Sigmoid colon (tissue), 7 donors: Measurements from ENCODE around the gene SLC6A12. TPM values are rescaled to one million over a fixed set of nuclear protein-coding genes. Genes with fewer than 3 reads are reported as not detected.

Experiments used
- DNase-seq: peaks from one replicate; pipeline ENCODE4 v3.0.0-alpha.2; 2019
- H3K27ac ChIP-seq, 4 donors: fragments of 200-600 bp; sonication (generic); one replicate each; pipeline ENCODE4 v1.5.1; 2016 to 2019; ENCODE audit warnings: mild to moderate bottlenecking in 1 of 4
- H3K27me3 ChIP-seq, 3 donors: fragments of 200-600 bp; sonication (generic); one replicate each; pipeline ENCODE4 v1.5.1; 2019; ENCODE audit warnings: mild to moderate bottlenecking in 1 of 3
- H3K36me3 ChIP-seq, 4 donors: fragments of 200-600 bp; sonication (generic); one replicate each; pipeline ENCODE4 v1.5.1; 2016 to 2019
- H3K4me1 ChIP-seq, 4 donors: fragments of 200-600 bp; sonication (generic); one replicate each; pipeline ENCODE4 v1.5.1; 2017 to 2019
- H3K4me3 ChIP-seq, 4 donors: fragments of 200-600 bp; sonication (generic); one replicate each; pipeline ENCODE4 v1.5.1; 2017 to 2019; ENCODE audit warnings: mild to moderate bottlenecking in 2 of 4, moderate library complexity in 1 of 4
- H3K9me3 ChIP-seq, 4 donors: fragments of 200-600 bp in 3 of 4; sonication (generic) in 3 of 4; one replicate each; pipeline versions ENCODE4 v1.5.1 to v1.6.1; 2013 to 2019
- EP300 ChIP-seq, 4 donors: sonication (generic); formaldehyde crosslinking; IDR thresholded peaks; one replicate each; pipeline ENCODE4 v1.6.1; 2017; ENCODE audit warnings: antibody characterized with exemption in 4 of 4
- POLR2A ChIP-seq, 2 donors: fragments of 450-650 bp; IDR thresholded peaks; one replicate each; pipeline ENCODE4 v1.6.1; 2016; ENCODE audit warnings: antibody characterized with exemption in 2 of 2, mild to moderate bottlenecking in 2 of 2, moderate library complexity in 2 of 2
- POLR2AphosphoS5 ChIP-seq, 4 donors: sonication (generic); formaldehyde crosslinking; IDR thresholded peaks; one replicate each; pipeline ENCODE4 v1.6.1; 2017; ENCODE audit warnings: antibody characterized with exemption in 4 of 4
- WGBS, 2 donors: extraction: QIAGEN DNeasy Blood & Tissue Kit; methylation state at CpG; one replicate each; pipeline ENCODE4 v1.1.7; 2013; 5-methylcytosine and 5-hydroxymethylcytosine counted together
- intact Hi-C: fragments of 100-400 bp; cut with DNase I; formaldehyde crosslinking; loops from one replicate; pipeline ENCODE4 v1.15.1; 2023
- polyA plus RNA-seq, 3 donors: library from polyadenylated mRNA; stranded (reverse); fragments of 200-250 nt; gene quantifications; one replicate each; pipeline ENCODE4 v1.2.3, GENCODE V29; 2013
- total RNA-seq, 4 donors: library from RNA; depleted of rRNA; stranded (reverse); fragments of >200 nt; gene quantifications; one replicate each; pipeline ENCODE4 v1.1.0, GENCODE V29; 2016
- TF ChIP-seq, protein P1 (sequence below), 4 experiments: fragments of 450-650 bp in 3 of 4; fragments of 200-600 bp in 1 of 4; IDR thresholded peaks; one replicate each; pipeline ENCODE4 v1.5.1; 2016 to 2019; ENCODE audit warnings: antibody characterized with exemption in 4 of 4, mild to moderate bottlenecking in 3 of 4, moderate library complexity in 2 of 4
- donor health status: healthy with polysubstance abuse.
- donor health status: Bipolar disorder and iron deficiency.
- donor health status: healthy.

The SLC6A12 gene
- total and polyA plus RNA-seq, 7 donors, result 0.28 to 4.2 (median 2.1) TPM; not detected in 2

DNA sequence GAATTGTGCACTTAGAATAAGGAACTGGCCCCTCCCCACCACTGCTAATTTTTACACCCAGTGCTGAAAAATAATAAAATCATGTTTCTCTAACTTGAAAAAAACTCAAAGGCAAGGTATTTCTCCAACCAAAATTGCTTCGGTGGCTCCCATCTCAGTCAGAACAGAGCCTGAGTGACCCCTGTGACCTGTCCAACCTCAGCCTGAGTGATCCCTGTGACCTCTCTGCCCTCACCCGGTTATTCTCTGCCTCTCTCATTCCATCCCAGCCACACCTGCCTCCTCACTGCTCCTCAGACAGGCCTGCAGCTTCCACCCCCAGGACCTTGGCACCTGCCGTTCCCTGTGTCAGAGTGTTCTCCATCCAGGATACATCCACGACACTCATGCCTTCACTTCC is 5.1 kb downstream of the SLC6A12 start:
- Histone ChIP-seq H3K9me3 (no peaks in the 10 kb centered on the region), H3K4me1 (peaks cover 0 to 17% (median 6%) of the 10 kb centered on the region in 4 donors), H3K36me3 (no peaks in the 10 kb centered on the region), H3K27ac (no peak overlapping the region), H3K27me3 (peaks cover 2 to 75% (median 34%) of the 10 kb centered on the region in 3 donors), H3K4me3 (no peak overlapping the region)
- DNase-seq, result no peak
- intact Hi-C loops, result no loop called here
- no peak for TF ChIP-seq EP300 (IDR thresholded peaks at IDR 0.05)
- TF ChIP-seq, protein P1, sequence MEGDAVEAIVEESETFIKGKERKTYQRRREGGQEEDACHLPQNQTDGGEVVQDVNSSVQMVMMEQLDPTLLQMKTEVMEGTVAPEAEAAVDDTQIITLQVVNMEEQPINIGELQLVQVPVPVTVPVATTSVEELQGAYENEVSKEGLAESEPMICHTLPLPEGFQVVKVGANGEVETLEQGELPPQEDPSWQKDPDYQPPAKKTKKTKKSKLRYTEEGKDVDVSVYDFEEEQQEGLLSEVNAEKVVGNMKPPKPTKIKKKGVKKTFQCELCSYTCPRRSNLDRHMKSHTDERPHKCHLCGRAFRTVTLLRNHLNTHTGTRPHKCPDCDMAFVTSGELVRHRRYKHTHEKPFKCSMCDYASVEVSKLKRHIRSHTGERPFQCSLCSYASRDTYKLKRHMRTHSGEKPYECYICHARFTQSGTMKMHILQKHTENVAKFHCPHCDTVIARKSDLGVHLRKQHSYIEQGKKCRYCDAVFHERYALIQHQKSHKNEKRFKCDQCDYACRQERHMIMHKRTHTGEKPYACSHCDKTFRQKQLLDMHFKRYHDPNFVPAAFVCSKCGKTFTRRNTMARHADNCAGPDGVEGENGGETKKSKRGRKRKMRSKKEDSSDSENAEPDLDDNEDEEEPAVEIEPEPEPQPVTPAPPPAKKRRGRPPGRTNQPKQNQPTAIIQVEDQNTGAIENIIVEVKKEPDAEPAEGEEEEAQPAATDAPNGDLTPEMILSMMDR (IDR thresholded peaks at IDR 0.05), result no peak
- no peak for TF ChIP-seq POLR2AphosphoS5 (IDR thresholded peaks at IDR 0.05)
- TF ChIP-seq POLR2A (IDR thresholded peaks at IDR 0.05), result no peak
- 65 to 69% methylated on average over 4 of the region's 4 CpGs for WGBS, 2 donors

DNA sequence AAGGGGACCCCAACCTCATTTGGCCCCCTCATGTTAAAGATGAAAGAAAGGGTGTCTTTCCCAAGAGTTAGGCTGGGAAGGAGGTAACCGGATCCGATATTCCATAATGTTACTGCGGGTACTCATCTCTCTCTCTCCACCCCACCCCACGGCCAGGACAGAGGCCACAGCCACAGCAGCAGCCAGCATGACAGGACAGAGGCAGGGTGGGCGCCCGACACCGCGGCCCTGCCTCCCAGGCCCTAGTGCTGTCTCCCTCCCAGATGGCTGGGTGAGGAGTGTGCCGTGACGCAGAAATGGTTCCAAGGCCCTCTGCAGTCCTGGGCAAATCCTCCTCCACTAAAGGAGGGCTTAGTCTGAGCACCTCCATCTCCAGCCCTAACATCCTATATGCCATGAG is 6.2 kb downstream of the SLC6A12 start:
- Histone ChIP-seq H3K9me3 (no peaks in the 10 kb centered on the region), H3K4me3 (no peak overlapping the region), H3K4me1 (peaks cover 0 to 19% (median 12%) of the 10 kb centered on the region in 4 donors), H3K36me3 (no peaks in the 10 kb centered on the region), H3K27ac (no peak overlapping the region), H3K27me3 (peaks cover 2 to 75% (median 34%) of the 10 kb centered on the region in 3 donors)
- intact Hi-C loops, result no loop called here
- TF ChIP-seq, protein P1 (IDR thresholded peaks at IDR 0.05), result no peak
- no peak for TF ChIP-seq POLR2AphosphoS5 (IDR thresholded peaks at IDR 0.05)
- no peak for TF ChIP-seq POLR2A (IDR thresholded peaks at IDR 0.05)
- no peak for TF ChIP-seq EP300 (IDR thresholded peaks at IDR 0.05)
- 93% methylated on average over 10 of the region's 10 CpGs for WGBS, 2 donors
- no peak for DNase-seq

DNA sequence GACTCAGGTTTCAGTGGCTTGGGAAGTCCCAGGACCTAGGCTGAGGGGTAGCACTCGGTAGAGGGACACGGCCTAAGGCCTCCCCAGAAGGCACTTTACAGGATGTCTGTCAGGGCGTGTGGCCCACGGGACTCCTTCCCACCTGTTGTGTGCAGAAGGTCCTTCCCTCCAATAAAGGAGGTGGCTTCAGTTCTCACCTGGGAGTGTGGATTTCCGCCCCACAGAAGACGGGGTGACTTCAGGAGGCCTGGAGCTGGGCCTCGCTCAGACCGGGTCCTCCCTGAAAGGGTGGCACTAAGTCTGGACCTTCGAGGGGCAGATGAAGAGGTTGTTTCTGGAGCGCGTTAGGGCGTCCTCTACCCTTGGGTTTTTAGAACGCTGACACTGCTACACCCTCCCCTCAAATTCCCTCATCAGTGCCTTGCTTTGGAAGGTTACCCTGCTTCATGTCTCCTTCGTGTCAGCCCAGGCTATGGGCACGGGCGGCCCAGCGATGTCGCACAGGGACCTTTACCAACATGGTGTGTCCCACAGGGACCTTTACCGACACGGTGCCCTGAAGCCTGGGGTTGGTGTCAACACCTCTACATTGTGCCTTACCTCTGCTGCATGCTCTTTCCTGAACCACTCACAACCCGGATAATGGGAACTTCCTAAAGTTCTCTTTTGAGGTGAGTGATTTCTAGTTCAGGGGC is 7.1 kb downstream of the SLC6A12 start:
- Histone ChIP-seq H3K27ac (no peak overlapping the region), H3K4me3 (no peak overlapping the region), H3K36me3 (no peaks in the 10 kb centered on the region), H3K9me3 (no peaks in the 10 kb centered on the region), H3K4me1 (peaks cover 0 to 15% (median 12%) of the 10 kb centered on the region in 4 donors), H3K27me3 (peaks cover 2 to 78% (median 24%) of the 10 kb centered on the region in 3 donors)
- no peak for DNase-seq
- 91 to 92% methylated on average over 21 of the region's 21 CpGs for WGBS, 2 donors
- no peak for TF ChIP-seq POLR2AphosphoS5 (IDR thresholded peaks at IDR 0.05)
- no peak for TF ChIP-seq POLR2A (IDR thresholded peaks at IDR 0.05)
- no peak for TF ChIP-seq EP300 (IDR thresholded peaks at IDR 0.05)
- TF ChIP-seq, protein P1 (IDR thresholded peaks at IDR 0.05), result no peak
- intact Hi-C loops, result no loop called here

DNA sequence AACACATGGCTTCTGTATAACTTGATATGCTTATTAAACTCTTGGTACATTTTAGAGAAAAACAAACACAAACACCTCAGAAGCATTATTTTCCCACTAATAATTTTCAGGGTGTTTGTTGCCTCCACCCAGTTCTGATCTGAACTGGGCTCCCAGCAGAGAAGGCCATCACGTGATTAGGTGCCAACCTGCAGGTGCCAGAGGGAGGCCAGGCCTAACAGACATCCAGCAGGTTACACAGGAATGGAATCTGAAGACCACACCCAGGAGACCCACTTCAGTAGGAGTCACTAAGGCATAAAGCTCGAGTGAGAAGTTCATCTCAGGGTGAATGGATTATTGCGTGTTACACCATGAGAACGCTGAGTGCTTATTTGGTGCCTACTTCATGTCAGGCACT is 8.9 kb downstream of the SLC6A12 start:
- DNase-seq, result no peak
- WGBS, 2 donors, result 65 to 85% methylated on average over 4 of the region's 4 CpGs
- intact Hi-C loops, result no loop called here
- peaks cover 0 to 15% (median 12%) of the 10 kb centered on the region in 4 donors for H3K4me1 ChIP-seq
- no peaks in the 10 kb centered on the region for H3K36me3 ChIP-seq
- no peaks in the 10 kb centered on the region for H3K9me3 ChIP-seq
- no peak for TF ChIP-seq EP300 (IDR thresholded peaks at IDR 0.05)
- TF ChIP-seq POLR2AphosphoS5 (IDR thresholded peaks at IDR 0.05), result no peak
- TF ChIP-seq, protein P1 (IDR thresholded peaks at IDR 0.05), result no peak
- no peak for TF ChIP-seq POLR2A (IDR thresholded peaks at IDR 0.05)
- H3K27me3 ChIP-seq, result peaks cover 2 to 76% (median 23%) of the 10 kb centered on the region in 3 donors
- no peak overlapping the region for H3K27ac ChIP-seq
- no peak overlapping the region for H3K4me3 ChIP-seq
